ENCODE measurements around the gene ULK4.
"Not testable (repeated sequence)": the region's sequence is repeated elsewhere in the genome, so short reads cannot be mapped to it uniquely, and the experiment has no call there.

The ULK4 gene

GRCh38 chr3:41647730-41648129 lies 314.2 kb downstream of the ULK4 start:
- DNase-seq (ENCODE audit: low read depth): not testable (repeated sequence)

DNA sequence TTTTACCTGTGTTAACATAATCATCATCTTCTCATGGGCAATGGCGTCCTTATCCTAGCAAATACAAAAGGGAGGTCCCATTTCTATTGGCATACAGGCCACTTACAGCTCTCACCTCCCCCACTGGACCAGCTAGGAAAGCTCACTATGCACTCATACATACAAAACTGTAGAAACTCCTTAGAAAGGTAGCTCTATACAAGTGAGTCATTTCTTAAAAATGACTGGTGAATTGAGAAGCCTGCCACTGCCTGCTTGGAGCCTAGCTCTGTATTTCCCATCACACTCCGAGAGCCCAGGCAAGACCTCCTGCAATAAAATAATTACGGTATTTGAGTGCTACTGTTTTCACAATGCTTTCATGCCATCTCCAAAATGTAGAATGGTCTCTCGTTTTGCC lies 321.8 kb downstream of the ULK4 start:
- DNase-seq (ENCODE audit: low read depth): no peak

GRCh38 chr3:41638381-41638780 lies 323.5 kb downstream of the ULK4 start:
- DNase-seq (ENCODE audit: low read depth): no peak

GRCh38 chr3:41632700-41633099 lies 329.2 kb downstream of the ULK4 start:
- DNase-seq (ENCODE audit: low read depth): no peak

DNA sequence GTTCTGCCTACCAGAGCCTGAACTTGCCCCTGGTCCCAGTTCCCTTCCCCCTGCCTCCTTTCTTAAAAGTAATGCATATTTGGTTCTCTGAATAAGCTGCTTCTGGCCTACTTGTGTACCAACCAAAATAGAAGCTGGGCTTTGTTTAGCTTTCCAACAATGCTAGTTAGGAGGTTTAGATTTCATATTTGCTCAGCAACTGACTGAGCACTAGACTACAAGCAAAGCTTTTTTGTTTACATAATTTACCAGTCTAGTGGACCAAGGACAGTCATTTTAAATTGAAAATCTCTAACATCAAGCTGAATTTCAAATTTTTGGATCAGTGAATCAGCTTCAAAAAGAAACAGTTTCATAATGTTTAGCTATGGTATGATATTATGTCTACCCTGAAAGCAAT lies 331.2 kb downstream of the ULK4 start:
- DNase-seq (ENCODE audit: low read depth): no peak

- no peak for DNase-seq (ENCODE audit: low read depth)
Measured at GRCh38 chr3:41629986-41630385, 331.9 kb downstream of the ULK4 start.

DNA sequence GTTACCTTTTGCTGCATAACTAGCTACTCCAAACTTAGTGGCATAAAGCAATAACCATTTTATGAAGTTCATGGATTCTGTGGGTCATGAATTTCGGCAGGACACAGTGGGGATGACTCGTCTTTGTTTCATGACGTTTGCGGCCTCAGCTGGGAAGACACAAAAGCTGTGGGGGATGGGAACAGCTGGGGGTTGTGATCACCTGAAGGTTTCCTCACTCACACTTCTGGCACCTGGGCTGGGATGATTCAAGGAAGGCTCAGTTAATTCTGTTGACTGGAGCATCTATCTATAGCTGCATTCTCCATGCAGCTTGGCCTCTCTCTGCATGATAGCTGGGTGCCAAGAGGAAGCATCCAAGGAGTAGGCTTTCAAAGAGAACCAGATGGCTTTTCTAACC lies 332.8 kb downstream of the ULK4 start:
- DNase-seq (ENCODE audit: low read depth): no peak

- DNase-seq (ENCODE audit: low read depth): no peak
Measured at GRCh38 chr3:41627477-41628087, 334.3 kb downstream of the ULK4 start.

- DNase-seq (ENCODE audit: low read depth): no peak
Measured at GRCh38 chr3:41612853-41613252, 349.1 kb downstream of the ULK4 start.

DNA sequence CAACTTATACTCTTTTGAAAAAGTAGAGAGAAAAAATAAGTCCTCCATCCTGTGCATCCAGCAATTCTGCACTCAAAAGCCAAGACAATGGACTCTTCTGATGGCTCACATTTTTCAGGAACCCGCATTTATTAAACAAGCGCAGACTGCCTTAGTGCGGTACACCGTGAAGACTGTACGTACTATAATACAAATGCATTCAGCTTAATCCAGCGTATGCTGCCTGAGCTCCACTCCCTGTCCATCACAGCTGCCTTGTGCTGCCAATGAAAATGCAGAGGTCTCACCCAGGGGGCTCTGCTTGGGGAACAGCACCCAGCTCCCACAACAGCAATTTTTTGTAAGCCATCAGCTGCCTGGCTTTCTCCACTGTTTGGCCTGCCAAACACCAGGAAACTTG lies 350.9 kb downstream of the ULK4 start:
- DNase-seq (ENCODE audit: low read depth): no peak

DNA sequence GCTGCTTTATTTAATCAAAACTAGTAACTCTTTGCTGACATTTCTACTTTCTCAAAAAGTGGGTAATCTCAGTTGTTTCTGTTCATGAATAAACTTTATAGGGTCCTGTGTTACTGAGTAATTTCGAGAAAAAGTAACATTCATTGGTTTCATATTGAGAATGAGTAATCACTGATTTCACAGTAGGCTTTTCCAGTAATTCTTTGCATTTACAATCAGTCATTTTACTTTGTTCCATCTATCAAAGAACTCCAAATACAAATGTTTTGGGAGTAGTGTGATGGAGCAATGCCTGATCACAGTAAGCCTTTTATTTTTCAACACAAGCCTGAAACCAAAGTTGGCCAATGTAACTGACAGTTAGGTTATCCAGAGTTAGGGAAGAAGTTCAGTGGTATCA lies 353.6 kb downstream of the ULK4 start:
- no peak for DNase-seq (ENCODE audit: low read depth)

GRCh38 chr3:41603807-41604206 lies 358.1 kb downstream of the ULK4 start:
- DNase-seq (ENCODE audit: low read depth): no peak

DNA sequence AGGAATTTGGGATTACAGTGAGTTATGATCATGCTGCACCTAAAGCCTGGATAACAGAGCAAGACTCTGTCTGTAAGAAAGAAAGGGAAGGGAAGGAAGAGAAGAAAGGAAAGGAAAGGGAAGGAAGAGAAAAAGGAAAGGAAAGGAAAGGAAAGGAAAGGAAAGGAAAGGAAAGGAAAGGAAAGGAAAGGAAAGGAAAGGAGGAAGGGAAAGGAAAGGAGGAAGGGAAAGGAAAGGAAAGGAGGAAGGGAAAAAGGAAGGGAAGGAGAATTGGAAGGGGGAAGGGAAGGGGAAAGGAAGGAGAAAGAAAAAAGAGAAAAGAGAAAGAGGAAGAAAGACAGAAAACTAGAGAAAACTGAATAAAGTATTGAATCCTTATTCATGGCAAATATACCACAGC lies 359.8 kb downstream of the ULK4 start:
- DNase-seq (ENCODE audit: low read depth): no peak

- DNase-seq (ENCODE audit: low read depth): no peak
Measured at GRCh38 chr3:41601404-41601987, 360.4 kb downstream of the ULK4 start.

DNA sequence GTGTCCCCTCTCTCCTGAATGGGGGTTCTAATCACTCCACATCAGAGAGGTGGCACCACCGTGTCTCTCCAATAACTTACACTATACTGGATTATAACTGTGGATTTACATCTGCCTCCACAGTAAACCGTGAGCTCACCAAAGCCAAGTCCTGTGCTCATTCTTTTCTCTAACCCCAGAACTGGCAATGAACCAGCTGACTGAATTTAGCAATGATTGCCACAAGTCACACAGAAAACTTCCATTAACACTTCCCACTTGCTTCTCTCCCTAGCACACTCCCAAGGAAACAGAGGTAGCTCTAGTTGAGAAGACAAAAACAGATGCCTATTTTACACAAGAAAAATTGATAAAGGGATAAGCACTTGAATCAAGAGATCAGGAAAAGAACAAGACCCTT lies 361.3 kb downstream of the ULK4 start:
- no peak for DNase-seq (ENCODE audit: low read depth)

GRCh38 chr3:41599127-41599484 lies 362.8 kb downstream of the ULK4 start:
- DNase-seq (ENCODE audit: low read depth): no peak

- no peak for DNase-seq (ENCODE audit: low read depth)
Measured at GRCh38 chr3:41598402-41599126, 363.3 kb downstream of the ULK4 start.

DNA sequence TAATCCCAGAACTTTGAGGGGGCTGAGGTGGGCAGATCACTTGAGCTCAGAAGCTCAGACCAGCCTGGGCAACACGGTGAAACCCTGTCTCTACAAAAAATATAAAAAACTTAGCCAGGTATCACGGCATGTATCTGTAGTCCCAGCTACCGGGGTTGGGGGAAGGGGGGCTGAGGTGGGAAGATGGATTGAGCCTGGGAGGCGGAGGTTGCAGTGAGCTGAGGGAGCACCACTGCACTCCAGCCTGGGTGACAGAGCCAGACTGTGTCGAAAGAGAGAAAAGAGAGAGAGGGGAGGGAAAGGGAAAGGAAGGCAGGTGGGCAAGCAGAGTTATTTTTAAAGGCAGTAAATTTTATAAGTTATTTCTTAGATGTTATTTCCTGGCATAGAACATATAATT lies 368.1 kb downstream of the ULK4 start:
- no peak for DNase-seq (ENCODE audit: low read depth)

- DNase-seq (ENCODE audit: low read depth): no peak
Measured at GRCh38 chr3:41592753-41593510, 369.0 kb downstream of the ULK4 start.

DNA sequence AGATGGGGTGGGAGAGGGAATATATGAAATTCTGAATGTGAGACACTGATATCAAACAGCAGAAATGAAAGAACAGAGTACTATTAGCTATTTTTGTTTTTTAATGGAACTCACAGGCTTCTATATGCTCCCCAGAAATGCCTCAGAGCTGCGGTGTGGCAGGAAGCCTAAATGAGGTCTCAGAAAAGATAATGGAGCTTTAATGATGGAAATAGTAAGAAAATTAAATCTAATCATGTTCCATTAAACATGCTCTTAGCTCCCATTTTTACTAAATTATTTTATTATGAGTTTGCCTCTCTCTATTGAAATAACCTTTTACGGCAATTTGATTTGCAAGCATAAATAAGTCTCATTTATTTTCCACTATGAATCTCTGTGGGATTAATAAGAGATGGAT lies 378.9 kb downstream of the ULK4 start:
- DNase-seq (ENCODE audit: low read depth): no peak

DNA sequence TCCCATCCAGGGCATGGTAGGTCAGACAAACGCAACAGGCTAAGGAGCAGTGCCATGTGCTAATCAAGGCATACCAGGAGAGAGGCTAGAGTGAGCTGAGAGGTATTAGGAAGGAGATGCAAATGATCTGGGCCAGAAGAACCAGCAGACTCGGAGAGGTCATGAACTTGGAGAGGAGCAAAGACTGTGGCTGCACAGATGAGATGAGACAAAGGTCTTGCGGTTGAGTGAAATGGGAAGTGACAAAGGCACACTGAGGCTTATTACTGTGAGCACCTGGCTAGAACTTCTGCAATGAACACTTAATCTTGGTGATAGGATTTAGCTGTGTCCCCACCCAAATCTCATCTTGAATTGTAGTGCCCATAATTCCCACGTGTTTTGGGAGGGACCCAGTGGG lies 380.2 kb downstream of the ULK4 start:
- DNase-seq (ENCODE audit: low read depth): no peak

GRCh38 chr3:41580274-41580959 lies 381.5 kb downstream of the ULK4 start:
- DNase-seq (ENCODE audit: low read depth): no peak

Data from HS-27A (cell line).